Hepatocyte (in vitro differentiated cells): ENCODE data around the gene ZNF234. TPM values are rescaled to one million over a fixed set of nuclear protein-coding genes. Genes with fewer than 3 reads are reported as not detected.

ENCODE experiments used
- DNase-seq: peaks from one replicate; pipeline ENCODE4 v3.0.0-alpha.2; 2016; ENCODE audit warnings: low spot score
- H2AFZ ChIP-seq: fragments of 200-600 bp; sonication (generic); 2 replicates; pipeline ENCODE4 v1.6.0; 2016; ENCODE audit warnings: antibody characterized with exemption, mild to moderate bottlenecking
- H3K27ac ChIP-seq: fragments of 200-600 bp; sonication (generic); 2 replicates; pipeline ENCODE4 v1.5.1; 2016; ENCODE audit warnings: mild to moderate bottlenecking
- H3K27me3 ChIP-seq: fragments of 200-600 bp; sonication (generic); 2 replicates; pipeline ENCODE4 v1.6.1; 2016
- H3K36me3 ChIP-seq: fragments of 200-600 bp; sonication (generic); replicated peaks from 2 replicates; pipeline ENCODE4 v1.5.1; 2016; ENCODE audit warnings: low read depth; ENCODE audit not compliant: insufficient read depth
- H3K4me1 ChIP-seq: fragments of 200-600 bp; sonication (generic); 2 replicates; pipeline ENCODE4 v1.5.1; 2016; ENCODE audit warnings: mild to moderate bottlenecking, moderate library complexity; ENCODE audit not compliant: insufficient read depth
- H3K4me2 ChIP-seq: fragments of 200-600 bp; sonication (generic); 2 replicates; pipeline ENCODE4 v1.6.0; 2016
- H3K4me3 ChIP-seq: fragments of 200-600 bp; sonication (generic); 2 replicates; pipeline ENCODE4 v1.5.1; 2016; ENCODE audit warnings: mild to moderate bottlenecking
- H3K79me2 ChIP-seq: fragments of 200-600 bp; sonication (generic); 2 replicates; pipeline ENCODE4 v1.6.0; 2017; ENCODE audit warnings: mild to moderate bottlenecking
- H3K9me2 ChIP-seq: fragments of 200-600 bp; sonication (generic); replicated peaks from 2 replicates; pipeline ENCODE4 v1.6.0; 2017; ENCODE audit warnings: mild to moderate bottlenecking; ENCODE audit not compliant: insufficient read depth
- H3K9me3 ChIP-seq: fragments of 200-600 bp; sonication (generic); 2 replicates; pipeline ENCODE4 v1.5.1; 2016; ENCODE audit warnings: low read depth, mild to moderate bottlenecking
- H4K20me1 ChIP-seq: fragments of 200-600 bp; sonication (generic); 2 replicates; pipeline ENCODE4 v1.6.0; 2016; ENCODE audit warnings: mild to moderate bottlenecking; ENCODE audit not compliant: insufficient read depth, poor library complexity, severe bottlenecking
- EZH2 ChIP-seq: fragments of 200-600 bp; sonication (generic); IDR thresholded peaks from 2 replicates; pipeline ENCODE4 v1.6.1; 2016; ENCODE audit warnings: antibody characterized with exemption, mild to moderate bottlenecking, borderline replicate concordance
- EZH2phosphoT487 ChIP-seq: fragments of 200-600 bp; sonication (generic); IDR thresholded peaks from one replicate; pipeline ENCODE4 v1.6.1; 2018; ENCODE audit warnings: antibody characterized with exemption, mild to moderate bottlenecking, low read depth, moderate library complexity; ENCODE audit not compliant: unreplicated experiment, severe bottlenecking
- WGBS: methylation state at CpG from one replicate; pipeline ENCODE4 v1.1.6; 2016; ENCODE audit warnings: low lambda C conversion rate; ENCODE audit errors: missing lambda C conversion rate; 5-methylcytosine and 5-hydroxymethylcytosine counted together
- polyA plus RNA-seq: library from polyadenylated mRNA; unstranded; fragments of >200 nt; fragmentation: Nextera tagmentation; extraction: Ambion mirVana; gene quantifications from 2 replicates; pipeline ENCODE4 v1.2.1, GENCODE V29; 2016
- total RNA-seq: library from RNA; depleted of rRNA; stranded (reverse); fragments of >200 nt; gene quantifications from 2 replicates; pipeline ENCODE4 v1.2.3, GENCODE V29; 2014
- TF ChIP-seq, protein P1 (sequence below): fragments of 200-600 bp; sonication (generic); IDR thresholded peaks from 2 replicates; pipeline ENCODE4 v1.5.1; 2016; ENCODE audit warnings: antibody characterized with exemption, mild to moderate bottlenecking; ENCODE audit not compliant: poor library complexity

Gene ZNF234
- total and polyA plus RNA-seq, 2 experiments from 2014 or later = 6.7 to 8.6 TPM

- H3K4me1 ChIP-seq = no peaks in the 10 kb centered on the region
- H3K27ac ChIP-seq = no peak overlapping the region
- H4K20me1 ChIP-seq = no peaks in the 10 kb centered on the region
- H3K4me2 ChIP-seq = no peak overlapping the region
- no peak overlapping the region for H2AFZ ChIP-seq
- TF ChIP-seq, protein P1, sequence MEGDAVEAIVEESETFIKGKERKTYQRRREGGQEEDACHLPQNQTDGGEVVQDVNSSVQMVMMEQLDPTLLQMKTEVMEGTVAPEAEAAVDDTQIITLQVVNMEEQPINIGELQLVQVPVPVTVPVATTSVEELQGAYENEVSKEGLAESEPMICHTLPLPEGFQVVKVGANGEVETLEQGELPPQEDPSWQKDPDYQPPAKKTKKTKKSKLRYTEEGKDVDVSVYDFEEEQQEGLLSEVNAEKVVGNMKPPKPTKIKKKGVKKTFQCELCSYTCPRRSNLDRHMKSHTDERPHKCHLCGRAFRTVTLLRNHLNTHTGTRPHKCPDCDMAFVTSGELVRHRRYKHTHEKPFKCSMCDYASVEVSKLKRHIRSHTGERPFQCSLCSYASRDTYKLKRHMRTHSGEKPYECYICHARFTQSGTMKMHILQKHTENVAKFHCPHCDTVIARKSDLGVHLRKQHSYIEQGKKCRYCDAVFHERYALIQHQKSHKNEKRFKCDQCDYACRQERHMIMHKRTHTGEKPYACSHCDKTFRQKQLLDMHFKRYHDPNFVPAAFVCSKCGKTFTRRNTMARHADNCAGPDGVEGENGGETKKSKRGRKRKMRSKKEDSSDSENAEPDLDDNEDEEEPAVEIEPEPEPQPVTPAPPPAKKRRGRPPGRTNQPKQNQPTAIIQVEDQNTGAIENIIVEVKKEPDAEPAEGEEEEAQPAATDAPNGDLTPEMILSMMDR = no peak
- TF ChIP-seq EZH2phosphoT487 = no peak
- no peak for TF ChIP-seq EZH2
- no peak overlapping the region for H3K4me3 ChIP-seq
- no peak for DNase-seq
- H3K9me2 ChIP-seq = no peaks in the 10 kb centered on the region
- 98% methylated on average over 3 of the region's 3 CpGs for WGBS
- H3K27me3 ChIP-seq = no peaks in the 10 kb centered on the region
- no peaks in the 10 kb centered on the region for H3K79me2 ChIP-seq
- H3K9me3 ChIP-seq = peaks cover 41% of the 10 kb centered on the region
- peaks cover 22% of the 10 kb centered on the region for H3K36me3 ChIP-seq
These were observed 33.6 kb upstream of the ZNF234 start for GRCh38 chr19:44107751-44108150.

- no peak for DNase-seq
- peaks cover 35% of the 10 kb centered on the region for H3K9me3 ChIP-seq
- H3K27ac ChIP-seq = no peak overlapping the region
- H4K20me1 ChIP-seq = no peaks in the 10 kb centered on the region
- no peaks in the 10 kb centered on the region for H3K27me3 ChIP-seq
- H3K4me1 ChIP-seq = peaks cover 2% of the 10 kb centered on the region
- no peak overlapping the region for H3K4me2 ChIP-seq
- no peaks in the 10 kb centered on the region for H3K9me2 ChIP-seq
- no peak overlapping the region for H2AFZ ChIP-seq
- peaks cover 16% of the 10 kb centered on the region for H3K36me3 ChIP-seq
- H3K79me2 ChIP-seq = peaks cover 8% of the 10 kb centered on the region
- H3K4me3 ChIP-seq = no peak overlapping the region
- no peak for TF ChIP-seq EZH2
- no peak for TF ChIP-seq EZH2phosphoT487
- TF ChIP-seq, protein P1 = no peak
These were observed 31.9 kb upstream of the ZNF234 start for GRCh38 chr19:44109458-44109857.

DNA sequence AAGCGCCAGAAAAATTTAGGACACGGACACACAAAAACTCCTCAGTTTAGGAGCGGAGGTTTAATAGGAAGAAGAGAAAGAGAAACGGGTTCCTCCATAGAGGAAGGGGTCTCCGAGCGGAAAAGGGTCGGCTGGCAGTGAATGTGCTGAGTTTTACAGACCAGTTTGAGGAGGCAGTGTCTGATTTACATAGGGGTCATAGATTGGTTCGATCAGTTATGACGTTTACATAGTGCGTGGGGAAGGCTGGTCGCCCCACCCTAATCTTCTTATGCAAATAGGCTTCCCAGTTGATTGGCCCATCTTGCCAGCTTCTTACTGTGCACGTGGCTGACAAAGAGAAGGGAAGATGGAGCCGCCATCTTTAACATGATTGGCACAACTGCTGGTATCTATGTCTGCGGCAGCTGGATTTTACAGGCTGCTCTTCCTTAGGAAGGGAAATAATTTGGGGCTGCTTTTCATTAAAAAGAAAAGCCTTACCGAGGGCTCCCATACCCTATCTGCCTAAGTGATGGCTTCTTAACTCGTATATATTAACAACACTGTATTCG is 29.4 kb upstream of the ZNF234 start:
- H3K9me3 ChIP-seq = peaks cover 21% of the 10 kb centered on the region
- H2AFZ ChIP-seq = peak overlapping the region; percentile 41
- peak; percentile 85 for DNase-seq
- TF ChIP-seq EZH2 (no peak), EZH2phosphoT487 (no peak)
- TF ChIP-seq, protein P1 = no peak
- H3K27ac ChIP-seq = peak overlapping the region; percentile 81
- 20% methylated on average over 17 of the region's 17 CpGs for WGBS
- no peaks in the 10 kb centered on the region for H4K20me1 ChIP-seq
- H3K9me2 ChIP-seq = no peaks in the 10 kb centered on the region
- H3K4me2 ChIP-seq = peak overlapping the region; percentile 78
- H3K79me2 ChIP-seq = peaks cover 18% of the 10 kb centered on the region
- peaks cover 5% of the 10 kb centered on the region for H3K36me3 ChIP-seq
- H3K27me3 ChIP-seq = no peaks in the 10 kb centered on the region
- peak overlapping the region; percentile 32 for H3K4me3 ChIP-seq
- H3K4me1 ChIP-seq = peaks cover 5% of the 10 kb centered on the region

DNA sequence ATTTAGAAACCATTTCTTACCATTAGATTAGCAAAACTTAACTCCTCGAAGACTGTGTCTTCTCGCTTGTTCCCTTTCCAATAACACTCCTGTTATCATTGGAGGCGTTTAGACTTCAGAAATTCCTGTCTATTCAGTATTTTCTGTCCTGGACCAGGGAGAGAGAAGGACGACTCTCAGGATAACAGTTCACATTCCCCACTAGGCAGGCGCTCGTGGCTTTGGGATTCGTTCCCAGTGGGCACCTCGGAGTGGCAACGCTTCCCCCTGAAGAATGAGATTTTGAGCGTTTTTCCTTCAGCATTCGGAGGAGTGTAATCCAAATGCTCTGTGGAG is 28.6 kb upstream of the ZNF234 start:
- H2AFZ ChIP-seq = peak overlapping the region; percentile 32
- H4K20me1 ChIP-seq = no peaks in the 10 kb centered on the region
- H3K79me2 ChIP-seq = peaks cover 18% of the 10 kb centered on the region
- peaks cover 5% of the 10 kb centered on the region for H3K4me1 ChIP-seq
- no peaks in the 10 kb centered on the region for H3K9me2 ChIP-seq
- no peak for TF ChIP-seq EZH2
- TF ChIP-seq, protein P1 = no peak
- TF ChIP-seq EZH2phosphoT487 = no peak
- peaks cover 13% of the 10 kb centered on the region for H3K9me3 ChIP-seq
- H3K27ac ChIP-seq = peak overlapping the region; percentile 71
- no peaks in the 10 kb centered on the region for H3K27me3 ChIP-seq
- H3K4me2 ChIP-seq = peak overlapping the region; percentile 78
- WGBS = 1% methylated on average over 11 of the region's 11 CpGs
- H3K36me3 ChIP-seq = no peaks in the 10 kb centered on the region
- peak overlapping the region; percentile 32 for H3K4me3 ChIP-seq
- DNase-seq = no peak
